SU-DHL-6 (cell line): ENCODE results near the gene DYSF.

ENCODE experiments used
- H2AFZ ChIP-seq: fragments of 200-600 bp; sonication (generic); 2 replicates; pipeline ENCODE4 v1.6.1; 2014; ENCODE audit warnings: low read depth, mild to moderate bottlenecking, moderate library complexity, mixed read lengths, antibody characterized with exemption, low read length; ENCODE audit not compliant: severe bottlenecking
- H3F3A ChIP-seq: fragments of 200-600 bp; shearing (Covaris generic); 2 replicates; pipeline ENCODE4 v1.6.0; 2016; ENCODE audit warnings: antibody characterized with exemption, mild to moderate bottlenecking; ENCODE audit not compliant: insufficient read depth
- H3K27ac ChIP-seq: fragments of 200-600 bp; sonication (generic); 2 replicates; pipeline ENCODE4 v1.5.1; 2016; ENCODE audit warnings: low read depth, mild to moderate bottlenecking, low read length, moderate library complexity, mixed read lengths
- H3K27me3 ChIP-seq: fragments of 200-600 bp; sonication (generic), shearing (Covaris generic); 2 replicates; pipeline ENCODE4 v1.6.0; 2014; ENCODE audit warnings: mild to moderate bottlenecking, low read length
- H3K36me3 ChIP-seq: fragments of 200-600 bp; sonication (generic); 2 replicates; pipeline ENCODE4 v1.6.1; 2014; ENCODE audit warnings: mild to moderate bottlenecking, low read length, mixed read lengths
- H3K4me2 ChIP-seq: fragments of 300-600, 200-600 bp; shearing (Covaris generic), sonication (generic); 2 replicates; pipeline ENCODE4 v1.6.0; 2014; ENCODE audit warnings: low read length, low read depth, mild to moderate bottlenecking; ENCODE audit not compliant: poor library complexity, severe bottlenecking
- H3K4me3 ChIP-seq: fragments of 200-600 bp; sonication (generic); 2 replicates; pipeline ENCODE4 v1.5.1; 2014; ENCODE audit warnings: antibody characterized with exemption, low read length, mild to moderate bottlenecking, mixed read lengths; ENCODE audit not compliant: insufficient read depth, poor library complexity, severe bottlenecking
- H3K79me2 ChIP-seq: fragments of 200-600 bp; sonication (generic); 2 replicates; pipeline ENCODE4 v1.6.1; 2014; ENCODE audit warnings: mild to moderate bottlenecking, low read length, moderate library complexity; ENCODE audit not compliant: insufficient read depth
- H3K9ac ChIP-seq: fragments of 200-600 bp; sonication (generic); 2 replicates; pipeline ENCODE4 v1.7.0; 2014; ENCODE audit warnings: mild to moderate bottlenecking, low read length
- H3K9me2 ChIP-seq: fragments of 200-600 bp; sonication (generic); replicated peaks from 2 replicates; pipeline ENCODE4 v1.6.1; 2014; ENCODE audit warnings: low read length; ENCODE audit not compliant: insufficient read depth
- H3K9me3 ChIP-seq: fragments of 200-600 bp; sonication (generic); 2 replicates; pipeline ENCODE4 v1.6.1; 2014; ENCODE audit warnings: low read length, mixed read lengths; ENCODE audit not compliant: insufficient read depth
- H4K20me1 ChIP-seq: fragments of 200-600 bp; sonication (generic); 2 replicates; pipeline ENCODE4 v1.6.1; 2014; ENCODE audit warnings: low read depth, mild to moderate bottlenecking, antibody characterized with exemption, low read length, moderate library complexity, mixed read lengths
- CTCF ChIP-seq: fragments of 200-600 bp; sonication (generic); IDR thresholded peaks from one replicate; pipeline ENCODE4 v1.5.1; 2017; ENCODE audit warnings: antibody characterized with exemption, mild to moderate bottlenecking, low read length, moderate library complexity; ENCODE audit not compliant: insufficient read depth, poor library complexity, severe bottlenecking
- EZH2phosphoT487 ChIP-seq: fragments of 200-600 bp; sonication (generic), shearing (Covaris generic); conservative IDR thresholded peaks from 2 replicates; pipeline ENCODE4 v1.6.1; 2018; ENCODE audit warnings: mild to moderate bottlenecking, antibody characterized with exemption, low read length, moderate library complexity, mixed read lengths

DYSF gene

GRCh38 chr2:71578767-71579342 lies 125.5 kb downstream of the DYSF start:
- H3K36me3 ChIP-seq: no peaks in the 10 kb centered on the region
- no peak for TF ChIP-seq CTCF
- TF ChIP-seq EZH2phosphoT487: no peak
- H3K4me2 ChIP-seq: no peak overlapping the region
- H4K20me1 ChIP-seq: no peaks in the 10 kb centered on the region
- H3K9ac ChIP-seq: no peak overlapping the region
- H3K27ac ChIP-seq: no peak overlapping the region
- H3K9me2 ChIP-seq: no peaks in the 10 kb centered on the region
- H3K79me2 ChIP-seq: no peaks in the 10 kb centered on the region
- H3K27me3 ChIP-seq: no peaks in the 10 kb centered on the region
- no peak overlapping the region for H2AFZ ChIP-seq
- no peaks in the 10 kb centered on the region for H3K9me3 ChIP-seq
- no peaks in the 10 kb centered on the region for H3F3A ChIP-seq
- no peak overlapping the region for H3K4me3 ChIP-seq

GRCh38 chr2:71581026-71581425 lies 127.7 kb downstream of the DYSF start:
- H3K4me3 ChIP-seq: no peak overlapping the region
- no peak overlapping the region for H3K9ac ChIP-seq
- no peaks in the 10 kb centered on the region for H3K9me2 ChIP-seq
- no peak overlapping the region for H2AFZ ChIP-seq
- no peak overlapping the region for H3K4me2 ChIP-seq
- H3K27me3 ChIP-seq: no peaks in the 10 kb centered on the region
- H3F3A ChIP-seq: no peaks in the 10 kb centered on the region
- TF ChIP-seq EZH2phosphoT487 (no peak), CTCF (no peak)
- no peaks in the 10 kb centered on the region for H4K20me1 ChIP-seq
- no peaks in the 10 kb centered on the region for H3K36me3 ChIP-seq
- no peaks in the 10 kb centered on the region for H3K9me3 ChIP-seq
- H3K79me2 ChIP-seq: no peaks in the 10 kb centered on the region
- H3K27ac ChIP-seq: no peak overlapping the region

GRCh38 chr2:71583876-71584275 lies 130.5 kb downstream of the DYSF start:
- H3K79me2 ChIP-seq: no peaks in the 10 kb centered on the region
- H3K27ac ChIP-seq: no peak overlapping the region
- H3K27me3 ChIP-seq: no peaks in the 10 kb centered on the region
- no peaks in the 10 kb centered on the region for H3K36me3 ChIP-seq
- no peaks in the 10 kb centered on the region for H3K9me2 ChIP-seq
- no peak overlapping the region for H3K4me2 ChIP-seq
- H3F3A ChIP-seq: no peaks in the 10 kb centered on the region
- no peak for TF ChIP-seq CTCF
- no peak for TF ChIP-seq EZH2phosphoT487
- no peaks in the 10 kb centered on the region for H3K9me3 ChIP-seq
- H3K4me3 ChIP-seq: no peak overlapping the region
- no peak overlapping the region for H3K9ac ChIP-seq
- no peaks in the 10 kb centered on the region for H4K20me1 ChIP-seq
- no peak overlapping the region for H2AFZ ChIP-seq
